Esophagus (tissue), 2 donors: ENCODE data around the gene CFAP65. TPM values are rescaled to one million over a fixed set of nuclear protein-coding genes. Genes with fewer than 3 reads are reported as not detected.

ENCODE experiments used
- H3K27ac ChIP-seq, 2 donors: one replicate each; pipeline ENCODE4 v1.5.1; 2013; ENCODE audit warnings: low read depth in 2 of 2, mild to moderate bottlenecking in 2 of 2, inconsistent platforms in 1 of 2, low read length in 1 of 2, moderate library complexity in 1 of 2
- H3K27me3 ChIP-seq, 2 donors: one replicate each; pipeline ENCODE4 v1.6.1; 2013; ENCODE audit warnings: low read length in 2 of 2, control low read depth in 1 of 2, mild to moderate bottlenecking in 1 of 2; ENCODE audit not compliant: insufficient read depth in 2 of 2, control insufficient read depth in 1 of 2
- H3K36me3 ChIP-seq, 2 donors: one replicate each; pipeline ENCODE4 v1.6.1; 2013; ENCODE audit warnings: low read length in 1 of 2; ENCODE audit not compliant: control insufficient read depth in 2 of 2, insufficient read depth in 2 of 2
- H3K4me1 ChIP-seq, 2 donors: one replicate each; pipeline ENCODE4 v1.6.1; 2013; ENCODE audit warnings: low read length in 1 of 2; ENCODE audit not compliant: control insufficient read depth in 2 of 2, insufficient read depth in 2 of 2
- H3K4me3 ChIP-seq, 2 donors: one replicate each; pipeline ENCODE4 v1.5.1; 2013; ENCODE audit warnings: low read length in 2 of 2, mild to moderate bottlenecking in 2 of 2, low read depth in 1 of 2, moderate library complexity in 1 of 2
- H3K9me3 ChIP-seq, 2 donors: one replicate each; pipeline ENCODE4 v1.6.1; 2013; ENCODE audit warnings: mild to moderate bottlenecking in 2 of 2, low read depth in 1 of 2, low read length in 1 of 2, moderate library complexity in 1 of 2; ENCODE audit not compliant: control insufficient read depth in 2 of 2, insufficient read depth in 1 of 2
- WGBS, 2 donors: extraction: QIAGEN DNeasy Blood & Tissue Kit; methylation state at CpG; one replicate each; pipeline ENCODE4 v1.1.7; 2013; 5-methylcytosine and 5-hydroxymethylcytosine counted together
- polyA plus RNA-seq, 2 donors: library from polyadenylated mRNA; stranded (reverse); fragments of 200-250 nt; gene quantifications; one replicate each; pipeline ENCODE4 v1.2.3, GENCODE V29; 2013
- donor health status: healthy with polysubstance abuse.
- donor health status: Bipolar disorder and iron deficiency.

Gene CFAP65
- polyA plus RNA-seq, 2 donors, result 0.01 TPM; not detected in 1

- Histone ChIP-seq H3K27ac (no peak overlapping the region), H3K27me3 (no peaks in the 10 kb centered on the region), H3K4me3 (no peak overlapping the region), H3K4me1 (no peaks in the 10 kb centered on the region), H3K9me3 (no peaks in the 10 kb centered on the region), H3K36me3 (no peaks in the 10 kb centered on the region)
- 53 to 58% methylated on average over 6 of the region's 6 CpGs for WGBS, 2 donors
Observed at GRCh38 chr2:219034823-219035222, 6.5 kb downstream of the CFAP65 start.

GRCh38 chr2:219032051-219032745 lies 9.1 kb downstream of the CFAP65 start:
- H3K27me3 ChIP-seq, result no peaks in the 10 kb centered on the region
- H3K4me3 ChIP-seq, result no peak overlapping the region
- H3K4me1 ChIP-seq, result no peaks in the 10 kb centered on the region
- no peaks in the 10 kb centered on the region for H3K9me3 ChIP-seq
- WGBS, 2 donors, result 82% methylated on average over 23 of the region's 23 CpGs
- no peaks in the 10 kb centered on the region for H3K36me3 ChIP-seq
- H3K27ac ChIP-seq, result no peak overlapping the region

DNA sequence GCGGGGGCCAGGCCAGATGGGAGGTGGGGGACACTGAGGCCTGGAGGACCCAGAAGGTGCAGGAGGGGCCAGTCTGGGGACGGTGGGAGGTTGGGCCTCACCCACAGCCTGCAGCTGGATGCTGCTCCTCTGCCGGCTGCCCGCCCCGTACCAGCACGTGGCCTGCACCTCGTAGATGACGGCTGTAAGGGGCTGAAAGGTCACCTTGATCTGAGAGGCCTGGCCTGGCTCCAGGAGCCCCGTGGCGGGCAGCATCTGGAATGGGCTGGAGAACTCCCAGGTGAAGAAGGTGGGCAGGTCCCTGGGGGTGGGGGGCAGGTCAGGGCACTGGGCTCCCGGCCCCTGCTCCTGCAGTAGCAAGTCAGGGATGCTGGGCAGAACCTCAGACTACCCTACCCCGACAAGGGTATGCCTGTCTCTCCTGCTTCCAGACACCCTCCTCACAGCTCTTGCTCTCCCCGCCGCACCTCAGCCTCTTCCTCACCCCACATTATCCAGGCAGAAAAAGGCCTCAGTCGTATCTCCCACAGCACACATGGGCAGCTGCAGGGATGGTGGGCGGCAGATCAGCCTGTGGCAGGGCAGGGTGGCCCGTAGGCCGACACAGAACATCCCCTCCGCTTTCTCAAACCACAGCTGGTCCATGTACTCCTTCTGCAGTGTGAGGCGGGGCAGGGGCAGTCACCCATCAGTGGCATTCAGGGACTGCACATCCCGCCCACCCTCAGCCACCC lies 10.1 kb downstream of the CFAP65 start:
- H3K9me3 ChIP-seq, result no peaks in the 10 kb centered on the region
- H3K27ac ChIP-seq, result no peak overlapping the region
- H3K36me3 ChIP-seq, result no peaks in the 10 kb centered on the region
- H3K4me3 ChIP-seq, result no peak overlapping the region
- no peaks in the 10 kb centered on the region for H3K4me1 ChIP-seq
- WGBS, 2 donors, result 77 to 85% methylated on average over 16 to 21 of the region's 21 CpGs
- no peaks in the 10 kb centered on the region for H3K27me3 ChIP-seq

DNA sequence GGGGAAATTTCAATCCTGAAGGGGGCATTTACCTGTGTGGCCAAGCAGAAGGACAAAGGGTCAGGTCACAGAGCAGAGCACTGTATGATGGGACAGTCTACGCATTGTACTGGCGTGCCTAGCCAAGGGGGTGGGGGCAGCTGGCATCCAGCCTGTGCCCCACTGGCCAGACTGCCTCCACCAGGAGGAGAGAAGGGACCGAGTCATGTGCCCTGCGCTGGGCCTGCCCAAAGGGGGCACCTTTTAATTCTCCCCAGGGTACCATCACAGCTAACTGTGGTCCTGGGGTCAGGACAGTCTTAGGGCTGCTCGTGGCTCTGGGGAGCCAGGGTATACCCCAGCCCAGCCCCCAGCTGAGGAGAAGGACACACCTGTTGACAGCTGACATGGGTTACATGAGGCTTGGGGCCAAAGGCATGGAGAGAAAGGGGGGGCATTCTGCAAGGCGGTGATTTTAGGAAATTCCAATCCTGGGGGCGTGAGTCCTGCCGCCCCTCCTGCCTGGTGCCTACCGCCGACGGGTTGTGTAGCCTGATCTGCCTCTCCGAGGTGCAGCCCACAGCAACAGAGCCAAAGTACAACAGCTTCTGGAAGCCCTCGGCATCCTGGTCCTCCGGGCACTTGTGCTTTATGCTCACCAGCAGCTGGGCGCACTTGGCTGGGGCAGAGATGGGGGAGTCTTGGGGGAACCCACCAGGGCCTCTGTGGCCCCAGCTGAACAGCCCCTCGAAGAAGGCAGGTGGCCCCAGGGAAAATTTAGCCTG lies 11.0 kb downstream of the CFAP65 start:
- WGBS, 2 donors, result 70 to 74% methylated on average over 15 to 16 of the region's 16 CpGs
- Histone ChIP-seq H3K9me3 (no peaks in the 10 kb centered on the region), H3K4me3 (no peak overlapping the region), H3K27ac (no peak overlapping the region), H3K36me3 (no peaks in the 10 kb centered on the region), H3K4me1 (no peaks in the 10 kb centered on the region), H3K27me3 (no peaks in the 10 kb centered on the region)

DNA sequence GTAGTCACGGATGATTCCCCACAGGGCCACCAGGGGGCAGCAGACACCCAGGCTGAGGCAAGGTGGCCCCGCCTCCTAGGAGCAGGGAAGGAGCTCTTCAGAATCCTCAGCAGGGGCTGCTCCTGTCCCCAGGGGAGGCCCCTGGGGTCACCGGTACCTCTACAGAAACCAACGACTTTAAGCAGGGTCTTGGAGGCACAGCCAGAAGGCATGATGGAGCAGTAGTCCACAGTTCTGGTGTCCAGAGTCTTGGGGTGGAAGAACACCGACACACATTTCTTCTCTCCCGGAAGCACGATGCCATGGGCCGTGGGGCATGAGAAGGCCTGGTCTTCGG lies 11.5 kb downstream of the CFAP65 start:
- H3K27ac ChIP-seq, result no peak overlapping the region

GRCh38 chr2:219028996-219029828 lies 12.1 kb downstream of the CFAP65 start:
- Histone ChIP-seq H3K9me3 (no peaks in the 10 kb centered on the region), H3K27me3 (no peaks in the 10 kb centered on the region)
- whole genome bisulfite sequencing, 2 donors, result 72 to 76% methylated on average over 13 of the region's 13 CpGs

More for the DNA sequence above, 11.5 kb downstream of the CFAP65 start:
- no peaks in the 10 kb centered on the region for H3K4me1 ChIP-seq
- no peaks in the 10 kb centered on the region for H3K27me3 ChIP-seq
- 30 to 38% methylated on average over 9 of the region's 9 CpGs for WGBS, 2 donors
- H3K36me3 ChIP-seq, result no peaks in the 10 kb centered on the region
- no peak overlapping the region for H3K4me3 ChIP-seq
- no peaks in the 10 kb centered on the region for H3K9me3 ChIP-seq

GRCh38 chr2:219028141-219028540 lies 13.2 kb downstream of the CFAP65 start:
- Histone ChIP-seq H3K9me3 (no peaks in the 10 kb centered on the region), H3K27ac (no peak overlapping the region), H3K27me3 (no peaks in the 10 kb centered on the region), H3K4me1 (no peaks in the 10 kb centered on the region), H3K4me3 (no peak overlapping the region), H3K36me3 (no peaks in the 10 kb centered on the region)
- WGBS, 2 donors, result 69 to 70% methylated on average over 5 of the region's 5 CpGs

More at GRCh38 chr2:219028996-219029828, 12.1 kb downstream of the CFAP65 start:
- Histone ChIP-seq H3K27ac (no peak overlapping the region), H3K4me1 (no peaks in the 10 kb centered on the region), H3K4me3 (no peak overlapping the region), H3K36me3 (no peaks in the 10 kb centered on the region)

DNA sequence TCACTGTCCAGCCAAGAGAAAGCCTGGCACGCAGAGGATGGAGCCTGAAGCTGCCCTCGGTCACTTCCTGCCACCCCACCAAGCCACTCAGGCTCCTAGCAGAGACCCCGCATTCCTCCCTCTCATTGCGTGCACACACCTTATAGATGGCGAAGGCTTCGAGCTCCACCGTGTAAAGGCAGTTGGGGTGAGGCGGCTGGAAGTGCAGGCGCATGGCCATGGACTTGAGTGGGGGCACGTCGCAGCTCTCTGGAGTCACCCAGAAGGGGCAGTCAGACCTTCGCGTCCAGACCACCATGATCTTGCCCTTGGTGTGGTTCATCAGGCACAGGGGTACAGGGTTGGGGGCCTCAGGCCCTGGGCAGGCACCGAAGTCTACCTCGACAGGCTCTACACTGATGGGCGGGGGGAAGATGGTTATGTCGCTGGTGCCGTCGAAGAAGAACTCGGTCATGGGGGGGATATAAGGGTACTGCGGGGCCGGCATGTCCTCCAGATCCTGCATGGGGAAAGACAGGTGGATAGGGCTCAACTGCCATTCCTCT lies 13.7 kb downstream of the CFAP65 start:
- H3K36me3 ChIP-seq, result no peaks in the 10 kb centered on the region
- 88 to 90% methylated on average over 22 of the region's 22 CpGs for WGBS, 2 donors
- H3K4me1 ChIP-seq, result no peaks in the 10 kb centered on the region
- H3K4me3 ChIP-seq, result no peak overlapping the region
- no peaks in the 10 kb centered on the region for H3K27me3 ChIP-seq
- no peak overlapping the region for H3K27ac ChIP-seq
- H3K9me3 ChIP-seq, result no peaks in the 10 kb centered on the region

DNA sequence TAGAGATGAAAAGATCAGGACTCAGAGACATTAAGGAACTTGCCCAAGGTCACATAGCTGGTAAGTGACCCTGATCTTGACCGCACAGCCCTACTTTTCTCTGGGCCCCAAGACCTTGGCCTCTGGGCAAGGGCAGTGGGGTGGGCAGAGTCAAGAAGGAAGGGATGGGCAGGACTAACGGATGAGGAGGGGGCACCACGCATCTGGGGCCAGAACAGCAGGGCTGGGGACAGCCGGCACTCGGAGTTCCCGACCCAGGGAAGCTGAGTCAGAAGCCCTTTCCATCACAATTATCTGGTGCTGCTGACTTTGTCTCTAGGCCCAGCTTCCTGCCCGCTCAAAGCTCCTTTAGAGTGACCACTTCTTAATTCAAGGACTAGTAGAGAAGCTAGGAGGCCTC lies 14.4 kb downstream of the CFAP65 start:
- H3K27me3 ChIP-seq, result no peaks in the 10 kb centered on the region
- no peaks in the 10 kb centered on the region for H3K36me3 ChIP-seq
- no peaks in the 10 kb centered on the region for H3K9me3 ChIP-seq
- no peak overlapping the region for H3K27ac ChIP-seq
- H3K4me1 ChIP-seq, result no peaks in the 10 kb centered on the region
- 78 to 83% methylated on average over 7 of the region's 7 CpGs for WGBS, 2 donors
- H3K4me3 ChIP-seq, result no peak overlapping the region
